ENCODE measurements around the gene DOCK7. TPM values are rescaled to one million over a fixed set of nuclear protein-coding genes. Genes with fewer than 3 reads are reported as not detected.
A peak's percentile ranks its signal among the peaks of the same experiment; 100 is the strongest.

The DOCK7 gene
- total RNA-seq, 1 experiment from 2014 or later, result 43.6 TPM

GRCh38 chr1:62539028-62539447 lies 149.1 kb downstream of the DOCK7 start:
- H3K4me1 ChIP-seq, result no peaks in the 10 kb centered on the region
- H3K4me3 ChIP-seq (ENCODE audit: low read depth, low read length), result no peak overlapping the region
- H3K27me3 ChIP-seq (replicated peaks; ENCODE audit: control insufficient read depth, insufficient read depth, low read length), result no peaks in the 10 kb centered on the region
- no peak for DNase-seq
- BruUV-seq (replicated peaks), result no TSS peak
- H3K36me3 ChIP-seq (ENCODE audit: control insufficient read depth, insufficient read depth, low read length), result no peaks in the 10 kb centered on the region
- CTCF ChIA-PET, result no interaction called here
- no peaks in the 10 kb centered on the region for H3K9me3 ChIP-seq
- Mint-ChIP-seq H3K27me3 (ENCODE audit: insufficient read depth, unreplicated experiment) (no peaks in the 10 kb centered on the region), H3K27ac (ENCODE audit: unreplicated experiment) (no peak overlapping the region), H3K4me3 (ENCODE audit: unreplicated experiment) (no peak overlapping the region), H3K36me3 (ENCODE audit: insufficient read depth, unreplicated experiment) (peaks cover 11% of the 10 kb centered on the region), H3K9me3 (ENCODE audit: unreplicated experiment) (no peaks in the 10 kb centered on the region), H3K4me1 (ENCODE audit: low read depth, unreplicated experiment) (no peaks in the 10 kb centered on the region)
- POLR2A ChIA-PET, result no interaction called here
- intact Hi-C loops (cut with micrococcal nuclease; ENCODE audit: unreplicated experiment), result no loop called here
- no peak for TF ChIP-seq CTCF (IDR thresholded peaks at IDR 0.05; ENCODE audit: insufficient read depth in 1 of 2, low read depth in 1 of 2, low read length in 1 of 2, severe bottlenecking in 1 of 2, unreplicated experiment in 1 of 2)

GRCh38 chr1:62536865-62537264 lies 151.3 kb downstream of the DOCK7 start:
- POLR2A ChIA-PET, result no interaction called here

GRCh38 chr1:62530516-62531154 lies 157.6 kb downstream of the DOCK7 start:
- CTCF ChIA-PET, result interaction anchor here (1.1 kb wide), 1 partner anchor 216 kb away, joined by 7 read pairs; no protein-coding TSS in a partner anchor
- peak; percentile 23 to 61 for TF ChIP-seq CTCF (IDR thresholded peaks at IDR 0.05; ENCODE audit: insufficient read depth in 1 of 2, low read depth in 1 of 2, low read length in 1 of 2, severe bottlenecking in 1 of 2, unreplicated experiment in 1 of 2)

More at GRCh38 chr1:62536865-62537264, 151.3 kb downstream of the DOCK7 start:
- H3K27me3 ChIP-seq (replicated peaks; ENCODE audit: control insufficient read depth, insufficient read depth, low read length), result no peaks in the 10 kb centered on the region
- peaks cover 6% of the 10 kb centered on the region for H3K36me3 Mint-ChIP-seq (ENCODE audit: insufficient read depth, unreplicated experiment)
- no peak overlapping the region for H3K27ac Mint-ChIP-seq (ENCODE audit: unreplicated experiment)
- H3K4me1 Mint-ChIP-seq (ENCODE audit: low read depth, unreplicated experiment), result no peaks in the 10 kb centered on the region
- no peaks in the 10 kb centered on the region for H3K27me3 Mint-ChIP-seq (ENCODE audit: insufficient read depth, unreplicated experiment)
- no peak for DNase-seq
- H3K4me3 Mint-ChIP-seq (ENCODE audit: unreplicated experiment), result no peak overlapping the region
- CTCF ChIA-PET, result no interaction called here
- no peak overlapping the region for H3K4me3 ChIP-seq (ENCODE audit: low read depth, low read length)
- H3K4me1 ChIP-seq, result no peaks in the 10 kb centered on the region
- H3K9me3 ChIP-seq, result no peaks in the 10 kb centered on the region
- no peaks in the 10 kb centered on the region for H3K9me3 Mint-ChIP-seq (ENCODE audit: unreplicated experiment)
- no peak for TF ChIP-seq CTCF (IDR thresholded peaks at IDR 0.05; ENCODE audit: insufficient read depth in 1 of 2, low read depth in 1 of 2, low read length in 1 of 2, severe bottlenecking in 1 of 2, unreplicated experiment in 1 of 2)
- intact Hi-C loops (cut with micrococcal nuclease; ENCODE audit: unreplicated experiment), result no loop called here
- BruUV-seq (replicated peaks), result no TSS peak
- H3K36me3 ChIP-seq (ENCODE audit: control insufficient read depth, insufficient read depth, low read length), result no peaks in the 10 kb centered on the region

More at GRCh38 chr1:62530516-62531154, 157.6 kb downstream of the DOCK7 start:
- intact Hi-C loops (cut with micrococcal nuclease; ENCODE audit: unreplicated experiment), result loop anchor here (1.0 kb wide), 1 partner anchor 216 kb away; no protein-coding TSS in a partner anchor
- H3K27me3 ChIP-seq (replicated peaks; ENCODE audit: control insufficient read depth, insufficient read depth, low read length), result no peaks in the 10 kb centered on the region
- no peak overlapping the region for H3K4me3 ChIP-seq (ENCODE audit: low read depth, low read length)
- no TSS peak for BruUV-seq (replicated peaks)
- no peaks in the 10 kb centered on the region for H3K9me3 ChIP-seq
- peak overlapping the region; percentile 26 for H3K27ac Mint-ChIP-seq (ENCODE audit: unreplicated experiment)
- H3K4me3 Mint-ChIP-seq (ENCODE audit: unreplicated experiment), result no peak overlapping the region
- no peaks in the 10 kb centered on the region for H3K27me3 Mint-ChIP-seq (ENCODE audit: insufficient read depth, unreplicated experiment)
- no peaks in the 10 kb centered on the region for H3K36me3 ChIP-seq (ENCODE audit: control insufficient read depth, insufficient read depth, low read length)
- peaks cover 6% of the 10 kb centered on the region for H3K4me1 Mint-ChIP-seq (ENCODE audit: low read depth, unreplicated experiment)
- H3K9me3 Mint-ChIP-seq (ENCODE audit: unreplicated experiment), result no peaks in the 10 kb centered on the region
- POLR2A ChIA-PET, result no interaction called here
- DNase-seq, result peak; percentile 42 to 44
- no peaks in the 10 kb centered on the region for H3K4me1 ChIP-seq
- H3K36me3 Mint-ChIP-seq (ENCODE audit: insufficient read depth, unreplicated experiment), result peaks cover 4% of the 10 kb centered on the region
